BLaER1 (cell line): ENCODE results near the gene UGT3A1.
A peak's percentile ranks its signal among the peaks of the same experiment; 100 is the strongest.
"Not testable (repeated sequence)": the region's sequence is repeated elsewhere in the genome, so short reads cannot be mapped to it uniquely, and the experiment has no call there.

Experiments
- H3K27ac ChIP-seq: shearing (Covaris generic); formaldehyde crosslinking; 2 replicates; pipeline ENCODE4 v1.8.1; 2022
- H3K27me3 ChIP-seq: shearing (Covaris generic); formaldehyde crosslinking; 2 replicates; pipeline ENCODE4 v1.8.1; 2022
- H3K36me3 ChIP-seq: shearing (Covaris generic); formaldehyde crosslinking; 2 replicates; pipeline ENCODE4 v1.8.1; 2022
- H3K4me1 ChIP-seq: shearing (Covaris generic); formaldehyde crosslinking; 2 replicates; pipeline ENCODE4 v1.8.1; 2022
- H3K4me2 ChIP-seq: shearing (Covaris generic); formaldehyde crosslinking; 2 replicates; pipeline ENCODE4 v1.8.1; 2022
- H3K4me3 ChIP-seq: shearing (Covaris generic); formaldehyde crosslinking; 2 replicates; pipeline ENCODE4 v1.8.1; 2022
- H3K9ac ChIP-seq: shearing (Covaris generic); formaldehyde crosslinking; 2 replicates; pipeline ENCODE4 v1.8.1; 2022
- H3K9me3 ChIP-seq: shearing (Covaris generic); formaldehyde crosslinking; 2 replicates; pipeline ENCODE4 v1.8.1; 2022
- H4K20me1 ChIP-seq: shearing (Covaris generic); formaldehyde crosslinking; 2 replicates; pipeline ENCODE4 v1.8.1; 2022
- Cebpa-rat ChIP-seq: shearing (Covaris generic); IDR thresholded peaks from 2 replicates; pipeline ENCODE4 v1.8.1; 2022

The UGT3A1 gene

DNA sequence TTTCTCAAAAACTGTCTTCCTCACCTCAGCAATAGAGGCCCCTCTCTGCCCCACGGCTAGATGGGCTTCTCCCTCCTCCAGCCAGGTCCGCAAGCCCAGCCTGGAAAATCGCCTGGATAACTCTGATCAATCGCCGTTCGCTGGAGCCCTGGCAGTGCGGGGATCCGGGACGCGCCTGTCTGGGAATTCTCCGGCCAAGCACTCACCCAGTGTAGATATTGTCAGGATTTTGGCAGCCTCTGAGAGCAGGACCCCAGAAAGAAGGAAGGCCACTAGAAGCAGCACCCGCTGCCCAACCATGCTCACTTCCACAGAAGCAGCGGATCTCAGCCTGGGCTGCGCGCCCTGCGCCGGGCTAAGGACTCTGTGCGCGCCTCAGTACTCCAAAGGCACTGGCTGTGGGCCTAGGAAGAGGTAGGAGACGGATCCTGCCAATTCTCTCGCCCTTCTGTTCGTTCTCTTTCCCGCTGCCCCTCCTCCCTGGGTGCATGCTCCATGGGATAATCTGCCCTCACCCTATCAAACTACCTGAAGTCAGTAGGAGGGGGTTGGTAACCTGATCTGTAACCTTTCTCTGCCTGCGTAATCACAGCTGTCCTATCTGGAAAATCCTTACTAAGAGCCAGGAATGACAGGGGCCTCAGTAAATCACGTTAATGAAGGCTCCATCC is at the start of gene UGT3A1:
Gene UGT3A1, minus strand, starts transcription at position 450 of the 671 bp plus-strand sequence. Its CDS starts 150 bp downstream, at position 300.
- no peaks in the 10 kb centered on the region for H4K20me1 ChIP-seq
- H3K4me1 ChIP-seq: no peaks in the 10 kb centered on the region
- H3K36me3 ChIP-seq: no peaks in the 10 kb centered on the region
- H3K27me3 ChIP-seq: no peaks in the 10 kb centered on the region
- TF ChIP-seq Cebpa-rat: no peak
- no peak within 1 kb of the TSS for H3K4me3 ChIP-seq
- peaks cover 32% of the 10 kb centered on the region for H3K9me3 ChIP-seq
- no peak within 1 kb of the TSS for H3K9ac ChIP-seq
- H3K4me2 ChIP-seq: no peak within 1 kb of the TSS
- H3K27ac ChIP-seq: no peak within 1 kb of the TSS

- peaks cover 57% of the 10 kb centered on the region for H3K4me1 ChIP-seq
Measured at GRCh38 chr5:36035696-36036095, 44.5 kb upstream of the UGT3A1 start.

GRCh38 chr5:36034536-36035134 is 43.4 kb upstream of the UGT3A1 start:
- H3K4me3 ChIP-seq, H3K27me3 ChIP-seq, H4K20me1 ChIP-seq, H3K9ac ChIP-seq: not testable (repeated sequence)
- H3K36me3 ChIP-seq: peaks cover 82% of the 10 kb centered on the region
- peaks cover 61% of the 10 kb centered on the region for H3K4me1 ChIP-seq
- H3K4me2 ChIP-seq: peak overlapping the region; percentile 82
- H3K27ac ChIP-seq: peak overlapping the region; percentile 29; the same call in 1 of the 2 replicates
- H3K9me3 ChIP-seq: peaks cover 28% of the 10 kb centered on the region

More at GRCh38 chr5:36035696-36036095, 44.5 kb upstream of the UGT3A1 start:
- no peak overlapping the region for H3K4me2 ChIP-seq
- H3K9me3 ChIP-seq: peaks cover 32% of the 10 kb centered on the region
- H3K36me3 ChIP-seq: peaks cover 92% of the 10 kb centered on the region
- H3K9ac ChIP-seq: no peak overlapping the region
- 0 out of 2 replicates have a peak overlapping the region, but pooled peaks have one; percentile 29 for H3K27ac ChIP-seq
- TF ChIP-seq Cebpa-rat: no peak
- no peaks in the 10 kb centered on the region for H3K27me3 ChIP-seq
- no peak overlapping the region for H3K4me3 ChIP-seq
- no peaks in the 10 kb centered on the region for H4K20me1 ChIP-seq

GRCh38 chr5:36033486-36033885 is 42.3 kb upstream of the UGT3A1 start:
- Histone ChIP-seq H3K27ac (peak overlapping the region; percentile 71), H3K36me3 (peaks cover 75% of the 10 kb centered on the region), H3K27me3 (no peaks in the 10 kb centered on the region), H3K4me3 (no peak overlapping the region), H3K4me1 (peaks cover 63% of the 10 kb centered on the region), H3K9me3 (peaks cover 26% of the 10 kb centered on the region), H3K4me2 (peak overlapping the region; percentile 82), H4K20me1 (no peaks in the 10 kb centered on the region), H3K9ac (peak overlapping the region; percentile 51; the same call in 1 of the 2 replicates)
- no peak for TF ChIP-seq Cebpa-rat

DNA sequence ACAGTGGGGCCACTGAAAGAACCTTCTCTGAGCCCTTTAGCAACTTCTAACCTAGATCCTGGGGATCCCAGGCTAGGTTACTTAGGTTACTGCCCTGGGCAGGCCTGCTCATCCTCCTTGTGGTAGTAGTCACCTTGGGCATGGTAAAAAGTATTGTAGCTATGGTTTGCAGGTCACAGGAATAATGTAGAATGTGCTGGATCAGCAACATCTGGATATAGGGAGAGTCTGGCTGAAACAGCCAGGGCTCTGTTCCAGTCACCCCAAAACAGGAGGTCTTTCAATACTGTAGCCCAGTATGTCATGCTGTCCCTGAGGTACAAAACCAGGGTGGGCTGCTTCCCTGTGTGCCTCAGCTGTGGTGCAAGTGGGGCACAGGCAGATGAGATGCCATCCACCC is 41.9 kb upstream of the UGT3A1 start:
- Histone ChIP-seq H3K9me3 (peaks cover 25% of the 10 kb centered on the region), H3K27ac (peak overlapping the region; percentile 71), H3K27me3 (no peaks in the 10 kb centered on the region), H3K4me3 (no peak overlapping the region), H4K20me1 (no peaks in the 10 kb centered on the region), H3K9ac (peak overlapping the region; percentile 51; the same call in 1 of the 2 replicates), H3K4me1 (peaks cover 63% of the 10 kb centered on the region), H3K36me3 (peaks cover 73% of the 10 kb centered on the region), H3K4me2 (peak overlapping the region; percentile 82)
- TF ChIP-seq Cebpa-rat: no peak

DNA sequence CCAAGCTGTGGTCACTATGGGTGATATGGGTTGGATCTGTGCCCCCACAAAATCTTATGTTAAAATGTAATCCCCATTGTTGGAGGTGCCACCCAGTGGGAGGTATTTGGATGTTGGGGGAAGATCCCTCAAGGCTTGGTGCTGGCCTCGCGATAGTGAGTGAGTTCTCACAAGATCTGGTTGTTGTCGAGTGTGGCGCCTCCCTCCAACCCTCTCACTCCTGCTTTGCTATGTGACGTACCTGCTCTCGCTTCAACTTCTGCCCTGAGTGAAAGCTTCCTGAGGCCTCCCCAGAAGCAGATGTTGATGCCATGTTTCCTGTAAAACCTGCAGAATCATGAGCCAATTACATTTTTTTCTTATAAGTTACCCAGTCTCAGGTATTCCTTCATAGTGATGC is 40.0 kb upstream of the UGT3A1 start:
- H3K9ac ChIP-seq: no peak overlapping the region
- H3K36me3 ChIP-seq: peaks cover 55% of the 10 kb centered on the region
- H3K4me3 ChIP-seq: no peak overlapping the region
- peaks cover 63% of the 10 kb centered on the region for H3K4me1 ChIP-seq
- H3K4me2 ChIP-seq: peak overlapping the region; percentile 82
- peak overlapping the region; percentile 51 for H3K27ac ChIP-seq
- no peaks in the 10 kb centered on the region for H3K27me3 ChIP-seq
- no peak for TF ChIP-seq Cebpa-rat
- peaks cover 33% of the 10 kb centered on the region for H3K9me3 ChIP-seq
- H4K20me1 ChIP-seq: no peaks in the 10 kb centered on the region

DNA sequence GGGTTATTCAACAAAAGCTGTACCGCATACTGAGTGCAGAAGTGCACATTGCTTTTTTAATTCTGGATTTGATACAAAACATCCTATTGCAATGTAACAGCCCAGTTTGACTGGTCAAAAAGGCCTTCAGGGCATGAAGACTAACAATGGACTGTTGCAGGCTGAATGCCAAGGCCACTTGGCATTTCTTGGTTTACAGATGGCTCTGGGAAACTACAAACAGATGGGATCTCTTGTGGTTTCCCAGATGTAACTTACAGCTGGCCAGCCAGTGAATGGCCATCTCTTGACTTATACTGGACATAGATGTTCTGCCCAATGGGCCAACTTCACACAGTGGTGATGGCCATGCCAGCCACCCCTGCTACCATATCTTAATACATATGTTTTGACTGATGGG is 38.7 kb upstream of the UGT3A1 start:
- Histone ChIP-seq H3K9ac (no peak overlapping the region), H3K4me2 (peak overlapping the region; percentile 82), H3K27me3 (no peaks in the 10 kb centered on the region), H3K4me3 (no peak overlapping the region), H3K36me3 (peaks cover 42% of the 10 kb centered on the region), H3K9me3 (peaks cover 36% of the 10 kb centered on the region), H3K27ac (peak overlapping the region; percentile 51; the same call in 1 of the 2 replicates), H3K4me1 (peaks cover 55% of the 10 kb centered on the region), H4K20me1 (no peaks in the 10 kb centered on the region)
- TF ChIP-seq Cebpa-rat: no peak

DNA sequence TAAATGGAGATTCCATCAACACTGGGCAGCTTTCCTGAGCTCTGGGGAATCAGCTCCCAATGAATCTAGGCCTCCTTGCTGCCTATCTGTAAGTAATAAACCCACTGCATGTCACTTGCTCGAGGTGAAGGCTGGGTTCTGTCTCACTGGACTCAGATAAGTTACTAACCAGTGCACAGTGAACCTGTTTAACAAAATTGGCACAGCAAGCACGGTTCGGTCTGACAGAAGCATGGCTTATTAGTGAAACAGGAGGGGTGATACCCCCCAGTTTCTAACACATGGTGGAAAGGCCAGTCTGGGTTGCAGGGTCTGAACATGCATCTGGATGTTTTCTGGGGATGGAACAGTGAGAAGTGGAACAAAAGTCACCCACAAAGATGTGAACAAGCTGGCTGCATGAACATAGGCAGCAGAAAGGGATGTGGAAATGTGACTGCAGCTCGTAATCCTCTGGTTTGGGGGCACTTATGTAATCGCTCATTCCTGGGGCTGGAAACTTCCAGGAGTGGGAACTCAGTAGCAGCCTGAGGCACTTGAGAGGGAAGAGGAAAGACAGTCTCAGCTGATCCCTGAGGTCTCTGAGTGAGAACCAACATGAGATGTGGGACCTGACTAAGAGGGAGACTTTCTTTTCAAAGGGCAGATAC is 37.8 kb upstream of the UGT3A1 start:
- no peaks in the 10 kb centered on the region for H3K27me3 ChIP-seq
- TF ChIP-seq Cebpa-rat: no peak

DNA sequence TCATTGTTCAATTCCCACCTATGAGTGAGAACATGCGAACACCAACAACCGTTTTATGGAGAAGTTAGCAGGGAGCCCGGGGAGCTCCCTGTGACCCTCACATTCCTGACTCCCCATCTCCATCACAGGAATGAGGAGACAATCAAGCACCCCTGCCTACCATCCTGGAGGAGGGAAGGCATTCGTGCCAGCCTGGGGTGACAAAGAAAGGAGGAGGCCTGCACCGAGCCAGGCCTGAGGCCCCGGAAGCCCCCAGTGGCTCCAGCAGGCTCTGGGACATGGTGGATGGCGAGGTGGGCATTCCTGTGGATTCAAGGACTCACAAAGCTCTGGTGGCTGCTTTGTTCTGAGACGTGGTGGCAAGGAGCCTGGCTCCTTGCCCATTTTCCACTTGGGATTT is 36.5 kb upstream of the UGT3A1 start:
- no peak overlapping the region for H3K4me3 ChIP-seq
- no peak for TF ChIP-seq Cebpa-rat
- H4K20me1 ChIP-seq: no peaks in the 10 kb centered on the region
- H3K4me1 ChIP-seq: peaks cover 38% of the 10 kb centered on the region
- peaks cover 50% of the 10 kb centered on the region for H3K9me3 ChIP-seq
- H3K9ac ChIP-seq: no peak overlapping the region
- no peak overlapping the region for H3K27ac ChIP-seq
- H3K4me2 ChIP-seq: no peak overlapping the region
- H3K36me3 ChIP-seq: peaks cover 20% of the 10 kb centered on the region
- no peaks in the 10 kb centered on the region for H3K27me3 ChIP-seq

More for the DNA sequence above, 37.8 kb upstream of the UGT3A1 start:
- no peak overlapping the region for H3K4me3 ChIP-seq
- peaks cover 46% of the 10 kb centered on the region for H3K9me3 ChIP-seq
- H3K36me3 ChIP-seq: peaks cover 32% of the 10 kb centered on the region
- H3K27ac ChIP-seq: 0 out of 2 replicates have a peak overlapping the region, but pooled peaks have one; percentile 5
- no peak overlapping the region for H3K9ac ChIP-seq
- H3K4me2 ChIP-seq: no peak overlapping the region
- no peaks in the 10 kb centered on the region for H4K20me1 ChIP-seq
- H3K4me1 ChIP-seq: peaks cover 48% of the 10 kb centered on the region
